OCI-LY1 (cell line): ENCODE measurements around the gene PDCL2.

ENCODE experiments used
- H2AFZ ChIP-seq: fragments of 200-600 bp; sonication (generic), shearing (Covaris generic); 2 replicates; pipeline ENCODE4 v1.6.0; 2014; ENCODE audit warnings: antibody characterized with exemption, mild to moderate bottlenecking, low read length
- H3F3A ChIP-seq: fragments of 200-600 bp; sonication (generic), shearing (Covaris generic); 2 replicates; pipeline ENCODE4 v1.6.0; 2014; ENCODE audit warnings: mild to moderate bottlenecking, antibody characterized with exemption, low read length, moderate library complexity; ENCODE audit not compliant: insufficient read depth
- H3K27ac ChIP-seq: fragments of 200-600 bp; sonication (generic); 2 replicates; pipeline ENCODE4 v1.5.1; 2014; ENCODE audit warnings: low read length, mixed run types, mild to moderate bottlenecking, low read depth; ENCODE audit not compliant: poor library complexity, severe bottlenecking
- H3K27me3 ChIP-seq: fragments of 200-600 bp; sonication (generic); 2 replicates; pipeline ENCODE4 v1.6.0; 2014; ENCODE audit warnings: antibody characterized with exemption, mild to moderate bottlenecking, low read length, moderate library complexity; ENCODE audit not compliant: insufficient read depth
- H3K36me3 ChIP-seq: fragments of 200-600 bp; sonication (generic); 2 replicates; pipeline ENCODE4 v1.6.1; 2014; ENCODE audit warnings: mild to moderate bottlenecking, antibody characterized with exemption, low read length, moderate library complexity, mixed read lengths; ENCODE audit not compliant: insufficient read depth
- H3K4me1 ChIP-seq: fragments of 200-600 bp; sonication (generic); 2 replicates; pipeline ENCODE4 v1.5.1; 2014; ENCODE audit warnings: mild to moderate bottlenecking, low read length, moderate library complexity; ENCODE audit not compliant: insufficient read depth, severe bottlenecking
- H3K4me2 ChIP-seq: fragments of 200-600 bp; sonication (generic), shearing (Covaris generic); 2 replicates; pipeline ENCODE4 v1.6.1; 2014; ENCODE audit warnings: low read length
- H3K4me3 ChIP-seq: fragments of 200-600 bp; sonication (generic); 2 replicates; pipeline ENCODE4 v1.5.1; 2014; ENCODE audit warnings: low read length, low read depth, mild to moderate bottlenecking, mixed read lengths; ENCODE audit not compliant: poor library complexity, severe bottlenecking
- H3K79me2 ChIP-seq: fragments of 200-600 bp; shearing (Covaris generic); 2 replicates; pipeline ENCODE4 v1.6.1; 2016; ENCODE audit warnings: mixed run types, low read length, mixed read lengths; ENCODE audit not compliant: insufficient read depth
- H3K9ac ChIP-seq: fragments of 200-600 bp; sonication (generic), shearing (Covaris generic); 2 replicates; pipeline ENCODE4 v1.6.1; 2014; ENCODE audit warnings: mild to moderate bottlenecking, low read length, mixed read lengths
- H3K9me2 ChIP-seq: fragments of 200-600 bp; sonication (generic), shearing (Covaris generic); 2 replicates; pipeline ENCODE4 v1.6.1; 2014; ENCODE audit warnings: low read depth, mild to moderate bottlenecking, low read length, mixed read lengths
- H3K9me3 ChIP-seq: fragments of 200-600 bp; shearing (Covaris generic); 2 replicates; pipeline ENCODE4 v1.6.1; 2014; ENCODE audit warnings: low read length, mixed read lengths
- H4K20me1 ChIP-seq: fragments of 200-600 bp; sonication (generic), shearing (Covaris generic); 2 replicates; pipeline ENCODE4 v1.6.0; 2016; ENCODE audit warnings: mild to moderate bottlenecking, low read length; ENCODE audit not compliant: insufficient read depth
- EZH2 ChIP-seq: fragments of 200-600 bp; sonication (generic), shearing (Covaris generic); IDR thresholded peaks from 2 replicates; pipeline ENCODE4 v1.8.0; 2017; ENCODE audit warnings: borderline replicate concordance, mixed run types, mild to moderate bottlenecking, antibody characterized with exemption, low read length, moderate library complexity, mixed read lengths
- TF ChIP-seq, protein P1 (sequence below): fragments of 200-600 bp; sonication (generic), shearing (Covaris generic); IDR thresholded peaks from 2 replicates; pipeline ENCODE4 v1.5.1; 2017; ENCODE audit warnings: mild to moderate bottlenecking, antibody characterized with exemption, low read length, moderate library complexity, mixed read lengths

The PDCL2 gene

DNA sequence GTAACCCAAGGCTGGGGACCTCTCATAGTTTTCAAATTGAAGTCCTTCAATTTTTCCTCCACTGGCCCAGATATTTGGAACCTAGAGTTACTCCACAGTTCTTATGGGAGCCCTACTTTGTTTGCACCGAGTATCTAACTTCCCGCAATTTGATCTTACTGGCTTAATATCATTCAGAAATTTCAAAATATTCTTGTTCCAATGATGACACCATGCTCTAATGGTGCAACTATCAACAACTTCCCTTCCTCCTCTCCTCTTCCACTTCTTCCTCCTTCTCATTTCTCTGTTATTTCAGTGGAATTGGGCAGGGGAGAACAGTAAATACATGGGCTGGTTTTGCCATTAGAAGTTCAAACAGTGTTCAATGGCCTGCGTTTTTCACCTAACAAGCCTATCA, 20.2 kb downstream of the PDCL2 start:
- H3K9me3 ChIP-seq: no peaks in the 10 kb centered on the region
- H3K4me3 ChIP-seq: no peak overlapping the region
- no peaks in the 10 kb centered on the region for H3K27me3 ChIP-seq
- no peak for TF ChIP-seq EZH2
- TF ChIP-seq, protein P1, sequence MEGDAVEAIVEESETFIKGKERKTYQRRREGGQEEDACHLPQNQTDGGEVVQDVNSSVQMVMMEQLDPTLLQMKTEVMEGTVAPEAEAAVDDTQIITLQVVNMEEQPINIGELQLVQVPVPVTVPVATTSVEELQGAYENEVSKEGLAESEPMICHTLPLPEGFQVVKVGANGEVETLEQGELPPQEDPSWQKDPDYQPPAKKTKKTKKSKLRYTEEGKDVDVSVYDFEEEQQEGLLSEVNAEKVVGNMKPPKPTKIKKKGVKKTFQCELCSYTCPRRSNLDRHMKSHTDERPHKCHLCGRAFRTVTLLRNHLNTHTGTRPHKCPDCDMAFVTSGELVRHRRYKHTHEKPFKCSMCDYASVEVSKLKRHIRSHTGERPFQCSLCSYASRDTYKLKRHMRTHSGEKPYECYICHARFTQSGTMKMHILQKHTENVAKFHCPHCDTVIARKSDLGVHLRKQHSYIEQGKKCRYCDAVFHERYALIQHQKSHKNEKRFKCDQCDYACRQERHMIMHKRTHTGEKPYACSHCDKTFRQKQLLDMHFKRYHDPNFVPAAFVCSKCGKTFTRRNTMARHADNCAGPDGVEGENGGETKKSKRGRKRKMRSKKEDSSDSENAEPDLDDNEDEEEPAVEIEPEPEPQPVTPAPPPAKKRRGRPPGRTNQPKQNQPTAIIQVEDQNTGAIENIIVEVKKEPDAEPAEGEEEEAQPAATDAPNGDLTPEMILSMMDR: no peak
- H2AFZ ChIP-seq: no peak overlapping the region
- no peaks in the 10 kb centered on the region for H3K9me2 ChIP-seq
- H3K9ac ChIP-seq: no peak overlapping the region
- no peak overlapping the region for H3K27ac ChIP-seq
- H4K20me1 ChIP-seq: no peaks in the 10 kb centered on the region
- no peaks in the 10 kb centered on the region for H3K36me3 ChIP-seq
- no peak overlapping the region for H3K4me2 ChIP-seq
- no peaks in the 10 kb centered on the region for H3K4me1 ChIP-seq
- no peaks in the 10 kb centered on the region for H3F3A ChIP-seq
- no peaks in the 10 kb centered on the region for H3K79me2 ChIP-seq

DNA sequence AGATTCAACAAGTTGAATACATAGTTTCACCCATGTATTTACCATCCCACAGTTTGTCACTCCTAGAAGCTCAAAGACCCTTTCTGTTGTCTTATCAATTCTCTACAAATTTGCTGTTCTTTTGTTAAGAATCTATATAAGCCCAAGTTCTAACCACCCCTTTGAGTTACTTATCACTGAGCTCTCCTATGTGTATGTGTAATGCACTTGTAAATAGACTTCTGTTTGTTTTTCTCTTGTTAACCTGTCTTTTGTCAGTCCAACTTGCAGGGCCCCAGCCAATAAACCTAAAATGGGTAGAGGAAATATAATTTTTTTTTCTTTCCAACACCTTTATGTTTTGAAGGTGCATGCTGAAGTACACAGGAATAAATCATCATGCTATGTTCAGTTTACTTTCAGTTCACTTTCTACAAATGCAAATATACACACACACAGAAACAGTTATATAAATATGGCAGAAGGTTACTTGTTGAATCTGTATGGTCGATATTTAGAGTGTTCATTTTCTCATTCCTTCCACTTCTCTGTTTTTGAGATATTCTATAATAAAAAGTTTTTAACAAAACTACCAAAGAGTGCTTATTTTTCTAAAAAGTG, 23.0 kb downstream of the PDCL2 start:
- Histone ChIP-seq H3K9me2 (no peaks in the 10 kb centered on the region), H3K4me2 (no peak overlapping the region), H2AFZ (no peak overlapping the region)

DNA sequence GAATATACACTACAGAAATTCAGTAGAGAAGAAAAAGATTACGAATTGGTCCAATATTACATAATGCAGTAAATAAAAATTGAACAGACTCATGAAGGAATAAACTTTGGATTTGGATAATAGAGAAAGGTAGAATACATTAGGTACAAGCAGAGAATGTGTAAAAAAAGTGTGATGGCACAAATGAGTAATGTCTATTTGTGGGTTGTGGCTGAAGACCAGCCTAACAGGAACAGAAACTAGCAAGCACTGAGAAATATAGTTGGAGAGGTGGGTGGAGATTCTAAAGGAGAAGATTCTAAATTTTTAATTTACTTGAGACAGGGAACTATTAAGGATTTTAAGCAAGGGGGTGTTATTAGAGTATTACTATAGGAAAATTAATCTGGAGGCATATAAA, 30.2 kb downstream of the PDCL2 start:
- H3K4me2 ChIP-seq: no peak overlapping the region
- no peaks in the 10 kb centered on the region for H3K9me2 ChIP-seq
- H3K27ac ChIP-seq: no peak overlapping the region
- no peaks in the 10 kb centered on the region for H3F3A ChIP-seq
- no peaks in the 10 kb centered on the region for H3K4me1 ChIP-seq
- no peak for TF ChIP-seq EZH2
- TF ChIP-seq, protein P1: no peak
- H3K36me3 ChIP-seq: no peaks in the 10 kb centered on the region
- H2AFZ ChIP-seq: no peak overlapping the region
- H3K27me3 ChIP-seq: no peaks in the 10 kb centered on the region
- H3K9ac ChIP-seq: no peak overlapping the region
- no peak overlapping the region for H3K4me3 ChIP-seq
- no peaks in the 10 kb centered on the region for H3K79me2 ChIP-seq
- no peaks in the 10 kb centered on the region for H4K20me1 ChIP-seq
- no peaks in the 10 kb centered on the region for H3K9me3 ChIP-seq

More for the DNA sequence above, 23.0 kb downstream of the PDCL2 start:
- Histone ChIP-seq H3K9me3 (no peaks in the 10 kb centered on the region), H3K9ac (no peak overlapping the region), H3F3A (no peaks in the 10 kb centered on the region), H3K79me2 (no peaks in the 10 kb centered on the region), H4K20me1 (no peaks in the 10 kb centered on the region), H3K27me3 (no peaks in the 10 kb centered on the region), H3K4me3 (no peak overlapping the region), H3K27ac (no peak overlapping the region), H3K4me1 (no peaks in the 10 kb centered on the region), H3K36me3 (no peaks in the 10 kb centered on the region)
- TF ChIP-seq, protein P1: no peak
- no peak for TF ChIP-seq EZH2
